Neural cell (in vitro differentiated cells): ENCODE measurements around the gene FAM227B. TPM values are rescaled to one million over a fixed set of nuclear protein-coding genes. Genes with fewer than 3 reads are reported as not detected.
"Not testable (repeated sequence)": the region's sequence is repeated elsewhere in the genome, so short reads cannot be mapped to it uniquely, and the experiment has no call there.

Experiments
- H2AFZ ChIP-seq: fragments of 200-600, 300-800 bp; sonication (generic), shearing (Covaris generic); 2 replicates; pipeline ENCODE4 v1.6.0; 2014; ENCODE audit warnings: low read depth, mild to moderate bottlenecking, antibody characterized with exemption, low read length, moderate library complexity
- H3F3A ChIP-seq: fragments of 200-600 bp; shearing (Covaris generic); 2 replicates; pipeline ENCODE4 v1.6.1; 2016; ENCODE audit warnings: mild to moderate bottlenecking, moderate library complexity, mixed read lengths, antibody characterized with exemption, low read length; ENCODE audit not compliant: insufficient read depth, poor library complexity, severe bottlenecking
- H3K27ac ChIP-seq: fragments of 200-600, 300-800 bp; sonication (generic), shearing (Covaris generic); 2 replicates; pipeline ENCODE4 v1.5.1; 2014; ENCODE audit warnings: mild to moderate bottlenecking, low read length, moderate library complexity
- H3K27me3 ChIP-seq: fragments of 300-800, 200-600 bp; sonication (generic), shearing (Covaris generic); 2 replicates; pipeline ENCODE4 v1.6.0; 2014; ENCODE audit warnings: mild to moderate bottlenecking, low read depth, low read length, moderate library complexity; ENCODE audit not compliant: insufficient read depth
- H3K36me3 ChIP-seq: fragments of 300-800, 200-600 bp; sonication (generic), shearing (Covaris generic); 2 replicates; pipeline ENCODE4 v1.5.1; 2014; ENCODE audit warnings: mild to moderate bottlenecking, antibody characterized with exemption, low read length, moderate library complexity; ENCODE audit not compliant: insufficient read depth
- H3K4me2 ChIP-seq: fragments of 300-800, 200-600 bp; sonication (generic), shearing (Covaris generic); 2 replicates; pipeline ENCODE4 v1.6.0; 2014; ENCODE audit warnings: mild to moderate bottlenecking, low read length
- H3K4me3 ChIP-seq: fragments of 300-800, 200-600 bp; sonication (generic), shearing (Covaris generic); 2 replicates; pipeline ENCODE4 v1.5.1; 2014; ENCODE audit warnings: mild to moderate bottlenecking, low read length, moderate library complexity
- H3K79me2 ChIP-seq: fragments of 200-600 bp; shearing (Covaris generic); replicated peaks from 2 replicates; pipeline ENCODE4 v1.6.0; 2014; ENCODE audit warnings: mild to moderate bottlenecking, low read length, moderate library complexity; ENCODE audit not compliant: insufficient read depth
- H3K9ac ChIP-seq: fragments of 300-800, 200-600 bp; sonication (generic), shearing (Covaris generic); 2 replicates; pipeline ENCODE4 v1.6.1; 2016; ENCODE audit warnings: mild to moderate bottlenecking, low read length, mixed read lengths
- H3K9me2 ChIP-seq: fragments of 200-600 bp; shearing (Covaris generic); 2 replicates; pipeline ENCODE4 v1.6.1; 2016; ENCODE audit warnings: mild to moderate bottlenecking, low read length, mixed read lengths; ENCODE audit not compliant: insufficient read depth
- H3K9me3 ChIP-seq: fragments of 200-600, 300-800 bp; sonication (generic), shearing (Covaris generic); 2 replicates; pipeline ENCODE4 v1.6.1; 2016; ENCODE audit warnings: mild to moderate bottlenecking, mixed run types, low read length, moderate library complexity, mixed read lengths
- H4K20me1 ChIP-seq: fragments of 200-600 bp; shearing (Covaris generic); 2 replicates; pipeline ENCODE4 v1.6.1; 2016; ENCODE audit warnings: mild to moderate bottlenecking, mixed run types; ENCODE audit not compliant: insufficient read depth
- EP300 ChIP-seq: fragments of 450-650 bp; conservative IDR thresholded peaks from 2 replicates; pipeline ENCODE4 v1.6.1; 2014; ENCODE audit warnings: antibody characterized with exemption, mild to moderate bottlenecking, moderate library complexity; ENCODE audit not compliant: poor library complexity, severe bottlenecking
- EZH2 ChIP-seq: fragments of 200-600, 300-800 bp; shearing (Covaris generic), sonication (generic); IDR thresholded peaks from 2 replicates; pipeline ENCODE4 v1.6.1; 2014; ENCODE audit warnings: antibody characterized with exemption, low read length, borderline replicate concordance, mild to moderate bottlenecking; ENCODE audit not compliant: insufficient read depth, poor library complexity, severe bottlenecking
- MXI1 ChIP-seq: fragments of 450-650 bp; conservative IDR thresholded peaks from 2 replicates; pipeline ENCODE4 v1.6.1; 2014; ENCODE audit warnings: antibody characterized with exemption, mild to moderate bottlenecking; ENCODE audit not compliant: poor library complexity, severe bottlenecking
- POLR2AphosphoS5 ChIP-seq: IDR thresholded peaks from 2 replicates; pipeline ENCODE4 v1.6.1; 2012
- RAD21 ChIP-seq: fragments of 450-650 bp; conservative IDR thresholded peaks from 2 replicates; pipeline ENCODE4 v1.6.1; 2014; ENCODE audit warnings: antibody characterized with exemption, mild to moderate bottlenecking, moderate library complexity
- REST ChIP-seq: IDR thresholded peaks from 2 replicates; pipeline ENCODE4 v1.6.1; 2012; ENCODE audit warnings: borderline replicate concordance
- SMC3 ChIP-seq: fragments of 450-650 bp; conservative IDR thresholded peaks from 2 replicates; pipeline ENCODE4 v1.6.1; 2014; ENCODE audit warnings: antibody characterized with exemption, mild to moderate bottlenecking, moderate library complexity; ENCODE audit not compliant: poor library complexity
- TAF1 ChIP-seq: IDR thresholded peaks from 2 replicates; pipeline ENCODE4 v1.6.1; 2012; ENCODE audit warnings: low read depth
- polyA plus RNA-seq: library from polyadenylated mRNA; depleted of rRNA; stranded (reverse); fragments of >200 nt; gene quantifications from 2 replicates; pipeline ENCODE4 v1.2.3, GENCODE V29; 2014

The FAM227B gene
- polyA plus RNA-seq, 1 donor from 2014 or later: 0.88 TPM

- not testable (repeated sequence) for H3F3A ChIP-seq, H3K4me2 ChIP-seq, H4K20me1 ChIP-seq, H3K4me3 ChIP-seq, H3K36me3 ChIP-seq, H3K27ac ChIP-seq, H3K9ac ChIP-seq, H3K27me3 ChIP-seq, H3K79me2 ChIP-seq, H3K9me3 ChIP-seq, H2AFZ ChIP-seq, H3K9me2 ChIP-seq
These were observed 135.2 kb downstream of the FAM227B start for GRCh38 chr15:49485401-49485800.

GRCh38 chr15:49478982-49479381 lies 141.6 kb downstream of the FAM227B start:
- not testable (repeated sequence) for H3K27ac ChIP-seq, H3K79me2 ChIP-seq, H3K4me2 ChIP-seq, H3K9me2 ChIP-seq, H3K9ac ChIP-seq, H3F3A ChIP-seq, H2AFZ ChIP-seq, H3K27me3 ChIP-seq, H3K36me3 ChIP-seq, H3K4me3 ChIP-seq, H4K20me1 ChIP-seq, H3K9me3 ChIP-seq

GRCh38 chr15:49478021-49478420 lies 142.6 kb downstream of the FAM227B start:
- not testable (repeated sequence) for H4K20me1 ChIP-seq, H3K27me3 ChIP-seq, H3K27ac ChIP-seq, H3K79me2 ChIP-seq, H3K4me3 ChIP-seq, H3K36me3 ChIP-seq, H2AFZ ChIP-seq, H3F3A ChIP-seq, H3K9ac ChIP-seq, H3K9me2 ChIP-seq, H3K9me3 ChIP-seq, H3K4me2 ChIP-seq

- Histone ChIP-seq H4K20me1 (no peaks in the 10 kb centered on the region), H3K79me2 (no peaks in the 10 kb centered on the region), H3K27me3 (no peaks in the 10 kb centered on the region), H2AFZ (no peak overlapping the region), H3K9ac (no peak overlapping the region), H3K4me2 (no peak overlapping the region), H3K36me3 (no peaks in the 10 kb centered on the region), H3F3A (no peaks in the 10 kb centered on the region), H3K9me3 (no peaks in the 10 kb centered on the region), H3K9me2 (no peaks in the 10 kb centered on the region), H3K4me3 (no peak overlapping the region), H3K27ac (no peak overlapping the region)
- TF ChIP-seq EP300: no peak
- TF ChIP-seq REST: no peak
These were observed 147.6 kb downstream of the FAM227B start for GRCh38 chr15:49473031-49473430.

- Histone ChIP-seq H3K4me2 (no peak overlapping the region), H3K4me3 (no peak overlapping the region), H3K27ac (no peak overlapping the region), H3K79me2 (no peaks in the 10 kb centered on the region), H3K36me3 (no peaks in the 10 kb centered on the region), H3K9me2 (no peaks in the 10 kb centered on the region), H4K20me1 (no peaks in the 10 kb centered on the region), H3K27me3 (no peaks in the 10 kb centered on the region), H3K9ac (no peak overlapping the region), H3K9me3 (no peaks in the 10 kb centered on the region), H3F3A (no peaks in the 10 kb centered on the region), H2AFZ (no peak overlapping the region)
- TF ChIP-seq MXI1 (no peak), TAF1 (no peak), REST (no peak), EZH2 (no peak), RAD21 (no peak), EP300 (no peak), SMC3 (no peak), POLR2AphosphoS5 (no peak)
These were observed 148.3 kb downstream of the FAM227B start for GRCh38 chr15:49472338-49472737.
